GM23248 (cell line): Measurements from ENCODE around the gene SRMS.

Source experiments
- EZH2 ChIP-seq: fragments of 200-600 bp; sonication (generic); IDR thresholded peaks from 2 replicates; pipeline ENCODE4 v1.6.1; 2018; ENCODE audit warnings: antibody characterized with exemption, mild to moderate bottlenecking; ENCODE audit not compliant: insufficient read depth, poor library complexity, severe bottlenecking
- EZH2phosphoT487 ChIP-seq: fragments of 200-600 bp; sonication (generic); IDR thresholded peaks from 2 replicates; pipeline ENCODE4 v1.6.1; 2018; ENCODE audit warnings: antibody characterized with exemption, moderate library complexity, mild to moderate bottlenecking, low read depth; ENCODE audit not compliant: insufficient read depth

- TF ChIP-seq EZH2 (no peak), EZH2phosphoT487 (no peak)
Observed at GRCh38 chr20:63546256-63546955, 1.1 kb downstream of the SRMS start.
